ENCODE data around the gene PLEKHA8.

PLEKHA8 gene

DNA sequence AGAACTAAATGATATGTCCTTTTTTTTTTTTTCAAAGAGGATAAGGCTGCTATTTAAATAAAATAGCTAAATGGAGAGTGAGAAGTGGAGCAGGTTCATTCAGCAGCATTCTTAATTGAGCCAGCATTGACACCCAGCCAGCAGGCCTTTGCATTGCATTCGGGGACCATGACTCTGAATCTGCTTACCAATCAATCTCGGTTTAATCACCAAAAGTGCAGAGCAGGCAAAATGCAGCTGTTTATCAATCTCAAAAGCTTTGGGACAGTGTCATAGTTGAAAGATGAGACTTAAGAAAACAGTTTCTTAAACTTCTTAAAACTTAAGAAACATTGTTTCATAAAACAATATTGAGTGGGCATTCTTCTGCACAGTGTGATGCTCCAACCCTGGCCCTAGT, 51.7 kb downstream of the PLEKHA8 start:
- no peak for TF ChIP-seq NFRKB (IDR thresholded peaks at IDR 0.05)
- no peak for TF ChIP-seq HDGF (IDR thresholded peaks at IDR 0.05; ENCODE audit: borderline replicate concordance)
- TF ChIP-seq SUZ12 (IDR thresholded peaks at IDR 0.05) = no peak
- no peak for TF ChIP-seq FOXA1 (IDR thresholded peaks at IDR 0.05)
- TF ChIP-seq LEF1 (IDR thresholded peaks at IDR 0.05; ENCODE audit: borderline replicate concordance) = no peak
- ChIA-PET POLR2A (no interaction called here), CTCF (no interaction called here)
- no peak for DNase-seq (ENCODE audit: extremely low spot score)

DNA sequence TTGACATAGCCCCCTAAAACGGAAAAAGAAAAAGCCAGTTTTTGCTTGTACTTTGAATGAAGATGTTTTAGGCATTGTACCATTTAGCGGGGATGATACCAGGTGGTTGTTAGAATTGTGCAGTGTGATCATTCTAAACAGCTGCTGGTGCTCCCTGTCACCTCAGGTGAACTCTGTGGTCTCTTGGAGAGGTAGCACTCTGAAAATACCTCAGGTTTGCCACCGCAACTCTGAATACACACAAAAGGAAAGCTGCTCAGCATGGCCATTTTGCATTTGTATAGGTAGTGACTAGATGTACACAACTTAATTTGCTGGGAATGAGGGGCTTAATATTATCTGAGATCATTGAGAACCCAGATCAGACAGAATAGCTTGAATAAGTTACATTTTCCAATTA, 52.6 kb downstream of the PLEKHA8 start:
- POLR2A ChIA-PET = no interaction called here
- CTCF ChIA-PET = no interaction called here
- DNase-seq (ENCODE audit: extremely low spot score) = no peak
- no peak for TF ChIP-seq ZNF384 (IDR thresholded peaks at IDR 0.05)
- TF ChIP-seq TARDBP (IDR thresholded peaks at IDR 0.05) = no peak
- no peak for TF ChIP-seq SP1 (IDR thresholded peaks at IDR 0.05)
- no peak for TF ChIP-seq ELF4 (IDR thresholded peaks at IDR 0.05)
- TF ChIP-seq CTBP1 (IDR thresholded peaks at IDR 0.05; ENCODE audit: borderline replicate concordance) = no peak
- no peak for TF ChIP-seq FOXA1 (IDR thresholded peaks at IDR 0.05)
- no peak for TF ChIP-seq SUZ12 (IDR thresholded peaks at IDR 0.05)
- TF ChIP-seq FOXK2 (IDR thresholded peaks at IDR 0.05) = no peak
- no peak for TF ChIP-seq FOXM1 (IDR thresholded peaks at IDR 0.05; ENCODE audit: borderline replicate concordance)
- TF ChIP-seq BHLHE40 (IDR thresholded peaks at IDR 0.05; ENCODE audit: borderline replicate concordance) = no peak
- TF ChIP-seq LEF1 (IDR thresholded peaks at IDR 0.05; ENCODE audit: borderline replicate concordance) = no peak
- TF ChIP-seq, protein P1, sequence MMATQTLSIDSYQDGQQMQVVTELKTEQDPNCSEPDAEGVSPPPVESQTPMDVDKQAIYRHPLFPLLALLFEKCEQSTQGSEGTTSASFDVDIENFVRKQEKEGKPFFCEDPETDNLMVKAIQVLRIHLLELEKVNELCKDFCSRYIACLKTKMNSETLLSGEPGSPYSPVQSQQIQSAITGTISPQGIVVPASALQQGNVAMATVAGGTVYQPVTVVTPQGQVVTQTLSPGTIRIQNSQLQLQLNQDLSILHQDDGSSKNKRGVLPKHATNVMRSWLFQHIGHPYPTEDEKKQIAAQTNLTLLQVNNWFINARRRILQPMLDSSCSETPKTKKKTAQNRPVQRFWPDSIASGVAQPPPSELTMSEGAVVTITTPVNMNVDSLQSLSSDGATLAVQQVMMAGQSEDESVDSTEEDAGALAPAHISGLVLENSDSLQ (IDR thresholded peaks at IDR 0.05) = no peak
- no peak for TF ChIP-seq L3MBTL2 (conservative IDR thresholded peaks at IDR 0.05)
- no peak for TF ChIP-seq ARNT (IDR thresholded peaks at IDR 0.05)
- no peak for TF ChIP-seq NFRKB (IDR thresholded peaks at IDR 0.05)

DNA sequence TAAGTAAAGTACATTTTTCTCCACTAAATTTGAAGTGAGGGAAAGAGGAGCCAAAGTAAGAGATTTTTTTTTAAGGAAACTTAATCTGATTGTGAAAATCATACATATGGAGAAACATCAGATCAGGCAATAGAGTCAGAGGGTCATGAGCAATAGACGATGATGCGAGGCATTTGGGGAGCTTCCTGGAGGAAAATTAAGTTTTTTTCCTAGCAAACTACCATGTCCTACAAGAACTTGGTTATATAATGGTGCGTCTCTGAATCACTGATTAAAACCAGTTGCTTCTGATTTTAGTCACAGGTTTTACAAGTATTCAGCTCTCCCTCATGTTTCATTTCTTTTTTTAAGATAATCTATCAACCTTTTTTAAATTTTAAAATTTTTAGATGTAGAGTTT, 54.5 kb downstream of the PLEKHA8 start:
- POLR2A ChIA-PET = no interaction called here
- DNase-seq (ENCODE audit: extremely low spot score) = no peak
- TF ChIP-seq ARNT (IDR thresholded peaks at IDR 0.05) (no peak), BHLHE40 (IDR thresholded peaks at IDR 0.05; ENCODE audit: borderline replicate concordance) (no peak), FOXK2 (IDR thresholded peaks at IDR 0.05) (no peak), SP1 (IDR thresholded peaks at IDR 0.05) (no peak), NFRKB (IDR thresholded peaks at IDR 0.05) (no peak), FOXM1 (IDR thresholded peaks at IDR 0.05; ENCODE audit: borderline replicate concordance) (no peak), CTBP1 (IDR thresholded peaks at IDR 0.05; ENCODE audit: borderline replicate concordance) (no peak), ZNF384 (IDR thresholded peaks at IDR 0.05) (no peak), HDGF (IDR thresholded peaks at IDR 0.05; ENCODE audit: borderline replicate concordance) (no peak), ELF4 (IDR thresholded peaks at IDR 0.05) (no peak)
- TF ChIP-seq, protein P1 (IDR thresholded peaks at IDR 0.05) = no peak
- CTCF ChIA-PET = interaction anchor here (0.5 kb wide), 1 partner anchor 1057 kb away, joined by 3 read pairs; no protein-coding TSS in a partner anchor

DNA sequence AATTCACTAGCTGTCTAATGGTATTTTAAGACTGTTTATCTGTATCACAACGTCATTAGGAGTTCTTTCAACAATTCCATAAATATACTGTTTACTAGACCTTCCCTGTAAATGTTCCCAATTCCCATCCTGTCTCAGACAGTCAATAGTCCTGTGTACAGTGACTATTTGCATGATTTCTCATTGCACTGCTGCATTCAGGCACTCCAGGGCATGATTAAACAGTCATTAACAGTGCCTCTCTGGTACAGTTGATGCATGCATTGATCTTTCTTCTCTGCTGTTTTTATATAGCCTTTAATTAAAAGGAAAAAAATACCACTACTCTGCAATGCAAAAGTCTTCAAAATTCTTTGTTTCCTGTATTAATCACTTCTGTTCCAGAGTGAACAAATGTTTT, 55.1 kb downstream of the PLEKHA8 start:
- ChIA-PET POLR2A (no interaction called here), CTCF (no interaction called here)
- DNase-seq (ENCODE audit: extremely low spot score) = no peak
- TF ChIP-seq FOXM1 (IDR thresholded peaks at IDR 0.05; ENCODE audit: borderline replicate concordance) (no peak), TARDBP (IDR thresholded peaks at IDR 0.05) (no peak), CTBP1 (IDR thresholded peaks at IDR 0.05; ENCODE audit: borderline replicate concordance) (no peak), NFRKB (IDR thresholded peaks at IDR 0.05) (no peak), BHLHE40 (IDR thresholded peaks at IDR 0.05; ENCODE audit: borderline replicate concordance) (no peak), ZNF384 (IDR thresholded peaks at IDR 0.05) (no peak), SUZ12 (IDR thresholded peaks at IDR 0.05) (no peak), HDGF (IDR thresholded peaks at IDR 0.05; ENCODE audit: borderline replicate concordance) (no peak), SP1 (IDR thresholded peaks at IDR 0.05) (no peak), LEF1 (IDR thresholded peaks at IDR 0.05; ENCODE audit: borderline replicate concordance) (no peak), FOXA1 (IDR thresholded peaks at IDR 0.05) (no peak), FOXK2 (IDR thresholded peaks at IDR 0.05) (no peak), ARNT (IDR thresholded peaks at IDR 0.05) (no peak)
- TF ChIP-seq, protein P1 (IDR thresholded peaks at IDR 0.05) = no peak

DNA sequence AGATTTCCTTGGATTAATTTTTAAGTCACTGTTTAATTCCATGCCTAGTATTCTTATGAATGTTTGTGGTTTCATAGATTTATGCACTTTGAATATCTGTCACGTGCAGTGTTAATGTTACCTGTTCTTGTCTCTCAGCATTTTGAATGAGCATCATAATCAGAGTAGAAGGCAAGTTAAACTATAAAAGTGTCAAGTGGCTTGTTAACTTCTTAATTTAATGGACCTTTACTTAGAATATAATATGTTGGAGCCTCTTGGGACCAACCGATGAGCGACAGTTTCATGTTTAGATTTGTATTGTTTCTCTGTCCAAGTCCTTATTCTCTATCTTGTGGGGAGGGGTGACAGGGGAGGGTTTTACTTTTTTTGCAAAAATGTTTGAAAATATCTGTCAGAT, 56.0 kb downstream of the PLEKHA8 start:
- CTCF ChIA-PET = no interaction called here
- no peak for DNase-seq (ENCODE audit: extremely low spot score)
- TF ChIP-seq, protein P1 (IDR thresholded peaks at IDR 0.05) = peak; percentile 78
- TF ChIP-seq BHLHE40 (IDR thresholded peaks at IDR 0.05; ENCODE audit: borderline replicate concordance) = no peak
- POLR2A ChIA-PET = no interaction called here

DNA sequence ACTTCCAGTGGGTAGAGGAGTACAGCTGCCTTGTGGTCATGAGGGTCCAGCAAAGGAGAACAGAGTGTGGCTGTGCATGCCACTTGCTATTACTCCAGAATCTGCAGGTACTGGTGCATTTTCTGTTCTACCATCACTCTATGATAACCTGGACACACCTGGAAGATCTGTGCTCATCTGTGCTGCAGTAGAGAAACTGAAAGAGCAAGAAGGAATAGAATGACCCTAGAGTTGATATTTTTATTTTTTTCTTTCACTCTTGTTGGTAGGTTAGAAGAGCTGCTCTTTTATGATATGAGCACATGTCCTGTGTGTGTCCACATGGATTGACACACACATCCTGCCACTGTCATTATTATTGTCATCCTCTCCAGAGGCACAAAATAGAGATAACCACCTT, 58.3 kb downstream of the PLEKHA8 start:
- CTCF ChIA-PET = no interaction called here

More for the DNA sequence above, 58.3 kb downstream of the PLEKHA8 start:
- POLR2A ChIA-PET = no interaction called here
- no peak for DNase-seq (ENCODE audit: extremely low spot score)
- TF ChIP-seq ZNF384 (IDR thresholded peaks at IDR 0.05) (no peak), FOXM1 (IDR thresholded peaks at IDR 0.05; ENCODE audit: borderline replicate concordance) (no peak), SUZ12 (IDR thresholded peaks at IDR 0.05) (no peak), TARDBP (IDR thresholded peaks at IDR 0.05) (no peak), ARNT (IDR thresholded peaks at IDR 0.05) (no peak), BHLHE40 (IDR thresholded peaks at IDR 0.05; ENCODE audit: borderline replicate concordance) (no peak), FOXK2 (IDR thresholded peaks at IDR 0.05) (no peak), CTBP1 (IDR thresholded peaks at IDR 0.05; ENCODE audit: borderline replicate concordance) (no peak), ELF4 (IDR thresholded peaks at IDR 0.05) (no peak), FOXA1 (IDR thresholded peaks at IDR 0.05) (no peak), NFRKB (IDR thresholded peaks at IDR 0.05) (no peak), SP1 (IDR thresholded peaks at IDR 0.05) (no peak), LEF1 (IDR thresholded peaks at IDR 0.05; ENCODE audit: borderline replicate concordance) (no peak), L3MBTL2 (conservative IDR thresholded peaks at IDR 0.05) (no peak)
